SU-DHL-6 (cell line): ENCODE measurements around the gene ULK1.

Source experiments
- CTCF ChIP-seq: fragments of 200-600 bp; sonication (generic); IDR thresholded peaks from one replicate; pipeline ENCODE4 v1.5.1; 2017; ENCODE audit warnings: antibody characterized with exemption, mild to moderate bottlenecking, low read length, moderate library complexity; ENCODE audit not compliant: insufficient read depth, poor library complexity, severe bottlenecking
- EZH2phosphoT487 ChIP-seq: fragments of 200-600 bp; sonication (generic), shearing (Covaris generic); conservative IDR thresholded peaks from 2 replicates; pipeline ENCODE4 v1.6.1; 2018; ENCODE audit warnings: mild to moderate bottlenecking, antibody characterized with exemption, low read length, moderate library complexity, mixed read lengths

DNA sequence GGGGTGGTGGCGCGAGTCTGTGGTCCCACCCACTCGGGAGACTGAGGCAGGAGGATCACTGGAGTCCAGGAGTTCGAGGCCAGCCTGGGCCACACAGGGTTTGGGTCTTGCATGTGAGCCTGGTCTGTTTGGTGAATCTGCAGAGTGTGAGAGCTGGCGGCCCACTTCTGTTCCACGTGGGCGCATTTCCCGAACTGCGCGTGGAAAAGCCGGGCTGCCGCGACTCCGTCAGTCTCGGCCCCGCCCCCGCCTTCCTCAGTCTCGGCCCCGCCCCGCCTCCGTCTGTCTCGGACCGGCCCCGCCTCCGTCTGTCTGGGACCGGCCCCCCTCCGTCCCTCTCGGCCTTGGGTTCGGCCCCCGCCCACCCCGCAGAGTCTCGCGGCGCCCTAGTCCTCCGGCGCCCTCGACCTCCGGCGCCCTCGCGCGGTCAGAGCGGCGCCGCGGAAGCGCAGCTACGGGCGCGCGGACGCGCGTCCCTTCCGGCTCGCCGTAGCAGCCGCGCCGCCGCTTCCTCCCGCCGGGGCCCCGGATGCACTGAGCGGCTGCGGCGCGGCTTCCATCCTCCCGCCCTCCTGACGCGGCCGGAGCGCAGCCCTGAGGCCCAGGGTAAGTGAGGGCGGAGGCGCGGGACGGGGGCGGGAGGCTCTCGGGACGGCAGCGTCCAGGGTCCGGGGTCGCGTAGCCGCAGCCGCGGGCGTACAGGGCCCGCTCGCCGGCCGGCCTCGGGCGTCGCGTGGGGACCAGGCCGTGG, 55.2 kb downstream of the ULK1 start, which contains the start of gene EP400:
- TF ChIP-seq EZH2phosphoT487 (no peak), CTCF (peak; percentile 59)
